Sigmoid colon (tissue), 7 donors: ENCODE results near the gene TPK1. TPM values are rescaled to one million over a fixed set of nuclear protein-coding genes. Genes with fewer than 3 reads are reported as not detected.

Experiments used
- DNase-seq: peaks from one replicate; pipeline ENCODE4 v3.0.0-alpha.2; 2019
- H3K27ac ChIP-seq, 4 donors: fragments of 200-600 bp; sonication (generic); one replicate each; pipeline ENCODE4 v1.5.1; 2016 to 2019; ENCODE audit warnings: mild to moderate bottlenecking in 1 of 4
- H3K27me3 ChIP-seq, 3 donors: fragments of 200-600 bp; sonication (generic); one replicate each; pipeline ENCODE4 v1.5.1; 2019; ENCODE audit warnings: mild to moderate bottlenecking in 1 of 3
- H3K36me3 ChIP-seq, 4 donors: fragments of 200-600 bp; sonication (generic); one replicate each; pipeline ENCODE4 v1.5.1; 2016 to 2019
- H3K4me1 ChIP-seq, 4 donors: fragments of 200-600 bp; sonication (generic); one replicate each; pipeline ENCODE4 v1.5.1; 2017 to 2019
- H3K4me3 ChIP-seq, 4 donors: fragments of 200-600 bp; sonication (generic); one replicate each; pipeline ENCODE4 v1.5.1; 2017 to 2019; ENCODE audit warnings: mild to moderate bottlenecking in 2 of 4, moderate library complexity in 1 of 4
- H3K9me3 ChIP-seq, 4 donors: fragments of 200-600 bp in 3 of 4; sonication (generic) in 3 of 4; one replicate each; pipeline versions ENCODE4 v1.5.1 to v1.6.1; 2013 to 2019
- EP300 ChIP-seq, 4 donors: sonication (generic); formaldehyde crosslinking; IDR thresholded peaks; one replicate each; pipeline ENCODE4 v1.6.1; 2017; ENCODE audit warnings: antibody characterized with exemption in 4 of 4
- POLR2A ChIP-seq, 2 donors: fragments of 450-650 bp; IDR thresholded peaks; one replicate each; pipeline ENCODE4 v1.6.1; 2016; ENCODE audit warnings: antibody characterized with exemption in 2 of 2, mild to moderate bottlenecking in 2 of 2, moderate library complexity in 2 of 2
- POLR2AphosphoS5 ChIP-seq, 4 donors: sonication (generic); formaldehyde crosslinking; IDR thresholded peaks; one replicate each; pipeline ENCODE4 v1.6.1; 2017; ENCODE audit warnings: antibody characterized with exemption in 4 of 4
- WGBS, 2 donors: extraction: QIAGEN DNeasy Blood & Tissue Kit; methylation state at CpG; one replicate each; pipeline ENCODE4 v1.1.7; 2013; 5-methylcytosine and 5-hydroxymethylcytosine counted together
- intact Hi-C: fragments of 100-400 bp; cut with DNase I; formaldehyde crosslinking; loops from one replicate; pipeline ENCODE4 v1.15.1; 2023
- polyA plus RNA-seq, 3 donors: library from polyadenylated mRNA; stranded (reverse); fragments of 200-250 nt; gene quantifications; one replicate each; pipeline ENCODE4 v1.2.3, GENCODE V29; 2013
- total RNA-seq, 4 donors: library from RNA; depleted of rRNA; stranded (reverse); fragments of >200 nt; gene quantifications; one replicate each; pipeline ENCODE4 v1.1.0, GENCODE V29; 2016
- TF ChIP-seq, protein P1 (sequence below), 4 experiments: fragments of 450-650 bp in 3 of 4; fragments of 200-600 bp in 1 of 4; IDR thresholded peaks; one replicate each; pipeline ENCODE4 v1.5.1; 2016 to 2019; ENCODE audit warnings: antibody characterized with exemption in 4 of 4, mild to moderate bottlenecking in 3 of 4, moderate library complexity in 2 of 4
- donor health status: healthy with polysubstance abuse.
- donor health status: Bipolar disorder and iron deficiency.
- donor health status: healthy.

The TPK1 gene
- total and polyA plus RNA-seq, 7 donors, result 4.1 to 14.3 (median 7.2) TPM

DNA sequence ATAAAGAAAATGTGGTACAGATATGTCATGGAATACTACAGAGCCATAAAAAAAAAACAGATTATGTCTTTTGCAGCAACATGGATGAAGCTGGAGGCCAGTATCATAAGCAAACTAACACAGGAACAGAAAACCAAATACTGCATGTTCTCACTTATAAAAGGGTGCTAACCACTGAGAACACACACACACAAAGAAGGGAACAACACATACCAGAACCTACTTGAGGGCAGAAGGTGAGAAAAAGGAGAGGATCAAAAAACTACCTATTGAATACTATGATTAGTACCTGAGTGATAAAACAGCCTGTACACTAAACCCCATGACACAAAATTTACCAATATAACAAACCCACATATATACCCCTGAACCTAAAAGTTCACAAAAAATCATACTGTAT is 144.6 kb downstream of the TPK1 start:
- no peak for TF ChIP-seq POLR2AphosphoS5 (IDR thresholded peaks at IDR 0.05)
- TF ChIP-seq, protein P1, sequence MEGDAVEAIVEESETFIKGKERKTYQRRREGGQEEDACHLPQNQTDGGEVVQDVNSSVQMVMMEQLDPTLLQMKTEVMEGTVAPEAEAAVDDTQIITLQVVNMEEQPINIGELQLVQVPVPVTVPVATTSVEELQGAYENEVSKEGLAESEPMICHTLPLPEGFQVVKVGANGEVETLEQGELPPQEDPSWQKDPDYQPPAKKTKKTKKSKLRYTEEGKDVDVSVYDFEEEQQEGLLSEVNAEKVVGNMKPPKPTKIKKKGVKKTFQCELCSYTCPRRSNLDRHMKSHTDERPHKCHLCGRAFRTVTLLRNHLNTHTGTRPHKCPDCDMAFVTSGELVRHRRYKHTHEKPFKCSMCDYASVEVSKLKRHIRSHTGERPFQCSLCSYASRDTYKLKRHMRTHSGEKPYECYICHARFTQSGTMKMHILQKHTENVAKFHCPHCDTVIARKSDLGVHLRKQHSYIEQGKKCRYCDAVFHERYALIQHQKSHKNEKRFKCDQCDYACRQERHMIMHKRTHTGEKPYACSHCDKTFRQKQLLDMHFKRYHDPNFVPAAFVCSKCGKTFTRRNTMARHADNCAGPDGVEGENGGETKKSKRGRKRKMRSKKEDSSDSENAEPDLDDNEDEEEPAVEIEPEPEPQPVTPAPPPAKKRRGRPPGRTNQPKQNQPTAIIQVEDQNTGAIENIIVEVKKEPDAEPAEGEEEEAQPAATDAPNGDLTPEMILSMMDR (IDR thresholded peaks at IDR 0.05), result no peak
- TF ChIP-seq POLR2A (IDR thresholded peaks at IDR 0.05), result no peak
- no peak for TF ChIP-seq EP300 (IDR thresholded peaks at IDR 0.05)
- Histone ChIP-seq H3K27me3 (no peaks in the 10 kb centered on the region), H3K27ac (no peak overlapping the region), H3K4me1 (no peaks in the 10 kb centered on the region), H3K36me3 (no peaks in the 10 kb centered on the region), H3K4me3 (no peak overlapping the region), H3K9me3 (no peaks in the 10 kb centered on the region)
- no peak for DNase-seq
- intact Hi-C loops, result no loop called here

DNA sequence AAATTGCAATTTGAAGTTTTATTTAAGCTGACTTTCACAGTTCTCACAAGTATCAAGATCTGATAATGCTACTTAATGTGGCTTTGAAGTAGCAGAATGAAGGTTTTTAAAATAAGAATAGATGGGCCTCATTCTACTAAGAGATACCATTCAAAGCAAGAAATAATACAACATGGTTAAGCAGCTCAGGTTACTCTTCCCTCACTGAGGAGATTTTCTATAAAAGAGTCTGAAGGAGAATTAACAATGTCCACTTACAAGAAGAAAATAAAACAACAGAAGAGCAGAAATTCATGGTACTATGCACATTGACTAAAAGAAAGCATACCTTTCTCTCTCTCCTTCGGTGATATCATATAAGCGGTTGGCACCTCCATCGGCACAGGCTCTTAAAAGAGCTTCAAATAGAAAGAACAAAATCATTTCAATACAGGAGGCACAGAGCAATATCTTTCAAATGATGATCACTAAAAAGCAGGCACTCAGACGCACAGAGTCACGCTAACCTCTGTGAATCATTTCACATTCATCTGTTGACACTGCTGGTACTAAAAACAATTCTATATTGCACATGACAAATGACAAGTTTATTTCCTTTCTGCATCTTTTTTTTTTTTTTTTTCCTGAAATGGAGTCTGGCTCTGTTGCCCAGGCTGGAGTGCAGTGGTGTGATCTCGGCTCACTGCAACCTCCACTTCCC is 153.1 kb downstream of the TPK1 start:
- WGBS, 2 donors, result 94 to 96% methylated on average over 6 of the region's 6 CpGs
- H3K27me3 ChIP-seq, result no peaks in the 10 kb centered on the region
- no peaks in the 10 kb centered on the region for H3K36me3 ChIP-seq
- no peaks in the 10 kb centered on the region for H3K4me1 ChIP-seq
- no peak for DNase-seq
- no peak overlapping the region for H3K27ac ChIP-seq
- TF ChIP-seq POLR2A (IDR thresholded peaks at IDR 0.05) (no peak), POLR2AphosphoS5 (IDR thresholded peaks at IDR 0.05) (no peak), EP300 (IDR thresholded peaks at IDR 0.05) (no peak)
- TF ChIP-seq, protein P1 (IDR thresholded peaks at IDR 0.05), result no peak
- no peak overlapping the region for H3K4me3 ChIP-seq
- no peaks in the 10 kb centered on the region for H3K9me3 ChIP-seq
- intact Hi-C loops, result no loop called here

DNA sequence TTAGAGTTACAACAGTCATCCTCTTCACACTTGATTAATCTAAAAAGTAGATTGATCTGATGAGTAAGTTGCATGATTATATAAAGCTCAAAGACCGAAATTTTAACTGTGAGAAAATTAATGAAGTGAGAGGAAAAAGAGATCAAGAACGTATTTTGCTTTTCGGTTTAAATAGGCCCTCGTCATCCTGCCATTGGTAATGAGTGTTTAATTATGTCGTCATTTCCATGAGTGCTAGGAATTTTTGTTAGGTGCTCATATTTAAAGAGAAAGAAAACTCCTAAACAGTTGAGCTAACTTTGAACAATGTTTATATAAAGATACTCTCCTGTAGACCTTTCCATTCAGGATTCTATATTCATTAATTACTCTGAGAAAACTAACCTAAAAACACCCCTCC is 159.4 kb downstream of the TPK1 start:
- 89 to 92% methylated on average over 5 of the region's 5 CpGs for WGBS, 2 donors
- intact Hi-C loops, result no loop called here
- no peak for DNase-seq
- H3K27me3 ChIP-seq, result no peaks in the 10 kb centered on the region
- H3K4me3 ChIP-seq, result no peak overlapping the region
- TF ChIP-seq POLR2AphosphoS5 (IDR thresholded peaks at IDR 0.05) (no peak), POLR2A (IDR thresholded peaks at IDR 0.05) (no peak), EP300 (IDR thresholded peaks at IDR 0.05) (no peak)
- TF ChIP-seq, protein P1 (IDR thresholded peaks at IDR 0.05), result no peak
- no peaks in the 10 kb centered on the region for H3K4me1 ChIP-seq
- H3K9me3 ChIP-seq, result no peaks in the 10 kb centered on the region
- no peaks in the 10 kb centered on the region for H3K36me3 ChIP-seq
- no peak overlapping the region for H3K27ac ChIP-seq

DNA sequence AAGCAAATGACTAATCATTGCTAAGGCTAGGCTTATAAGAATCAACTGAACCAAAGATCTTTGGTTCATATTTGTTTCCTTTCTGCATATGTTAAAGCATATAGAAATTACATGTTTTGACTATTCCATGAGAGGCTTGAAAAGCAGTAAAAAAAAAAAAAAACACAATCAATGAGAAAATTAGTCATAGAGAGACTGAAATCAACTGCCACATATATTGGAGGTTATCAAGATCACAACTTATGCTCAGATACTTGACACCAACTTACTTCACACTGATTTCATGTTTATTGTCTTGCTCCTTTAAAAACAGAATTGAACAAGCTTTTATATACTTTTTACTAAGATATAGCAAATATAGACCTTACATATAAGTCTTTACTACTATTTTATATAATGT is 161.3 kb downstream of the TPK1 start:
- Histone ChIP-seq H3K4me1 (no peaks in the 10 kb centered on the region), H3K27me3 (no peaks in the 10 kb centered on the region), H3K36me3 (no peaks in the 10 kb centered on the region), H3K9me3 (no peaks in the 10 kb centered on the region), H3K4me3 (no peak overlapping the region), H3K27ac (no peak overlapping the region)
- TF ChIP-seq POLR2AphosphoS5 (IDR thresholded peaks at IDR 0.05) (no peak), POLR2A (IDR thresholded peaks at IDR 0.05) (no peak), EP300 (IDR thresholded peaks at IDR 0.05) (no peak)
- TF ChIP-seq, protein P1 (IDR thresholded peaks at IDR 0.05), result no peak
- intact Hi-C loops, result no loop called here
- no peak for DNase-seq

DNA sequence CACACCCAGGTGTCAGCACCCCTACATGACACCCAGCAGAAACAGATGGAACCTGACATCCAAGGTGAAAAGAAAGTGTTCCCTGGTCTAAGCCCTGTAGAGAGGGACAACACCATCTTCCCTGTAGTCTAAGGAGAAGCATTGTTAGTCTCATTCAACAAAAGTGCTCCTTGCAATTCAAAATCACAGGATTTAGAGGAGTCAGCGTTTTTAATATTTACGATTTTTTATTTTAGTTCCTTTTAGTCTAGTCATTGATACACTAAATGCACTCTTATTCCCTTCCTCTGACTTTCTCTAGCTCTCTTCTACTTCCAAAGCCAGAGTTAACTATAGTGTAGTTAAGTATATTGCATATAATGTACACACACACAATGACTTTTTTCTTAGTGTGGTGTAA is 163.0 kb downstream of the TPK1 start:
- no peak for DNase-seq
- H3K4me1 ChIP-seq, result no peaks in the 10 kb centered on the region
- no peaks in the 10 kb centered on the region for H3K36me3 ChIP-seq
- no peaks in the 10 kb centered on the region for H3K27me3 ChIP-seq
- intact Hi-C loops, result no loop called here
- TF ChIP-seq EP300 (IDR thresholded peaks at IDR 0.05) (no peak), POLR2A (IDR thresholded peaks at IDR 0.05) (no peak), POLR2AphosphoS5 (IDR thresholded peaks at IDR 0.05) (no peak)
- TF ChIP-seq, protein P1 (IDR thresholded peaks at IDR 0.05), result no peak
- no peaks in the 10 kb centered on the region for H3K9me3 ChIP-seq
- WGBS, 2 donors, result 91 to 98% methylated on average over 2 of the region's 2 CpGs
- no peak overlapping the region for H3K27ac ChIP-seq
- H3K4me3 ChIP-seq, result no peak overlapping the region
